H1 (cell line): ENCODE measurements around the gene APP. TPM values are rescaled to one million over a fixed set of nuclear protein-coding genes. Genes with fewer than 3 reads are reported as not detected.
"Not testable (repeated sequence)": the region's sequence is repeated elsewhere in the genome, so short reads cannot be mapped to it uniquely, and the experiment has no call there.

Source experiments
- CTCF ChIA-PET: fragments of 300-600 bp; sonication (Branson Sonifier 250); formaldehyde crosslinking; loops from one replicate; lab custom pipeline; 2021; ENCODE audit not compliant: partially characterized antibody; lab: Charles Lee
- POLR2A ChIA-PET: fragments of 300-600 bp; sonication (Branson Sonifier 250); formaldehyde crosslinking; loops from one replicate; lab custom pipeline; 2021; ENCODE audit warnings: inconsistent platforms; ENCODE audit not compliant: partially characterized antibody; lab: Charles Lee
- DNase-seq, 2 experiments: peaks; one replicate each; pipeline versions ENCODE4 v3.0.0 to v3.0.0-alpha.2; 2010 to 2022; ENCODE audit warnings: low spot score in 2 of 2, low read depth in 1 of 2, mixed read lengths in 1 of 2
- FAIRE-seq: peaks from 2 replicates; lab custom pipeline; 2011; peaks lifted over from hg19 to GRCh38; lab: Jason Lieb, UNC
- H2AFZ ChIP-seq: 2 replicates; pipeline ENCODE4 v1.8.1; 2012; ENCODE audit warnings: low read length, inconsistent platforms
- H2AK5ac ChIP-seq: 2 replicates; pipeline ENCODE4 v1.6.1; 2013; ENCODE audit warnings: low read depth, low read length
- H2BK120ac ChIP-seq: replicated peaks from 2 replicates; pipeline ENCODE3; 2013; ENCODE audit warnings: low read depth, low read length, inconsistent platforms
- H2BK12ac ChIP-seq: 2 replicates; pipeline ENCODE4 v1.6.1; 2013; ENCODE audit warnings: low read depth, low read length
- H2BK15ac ChIP-seq: 2 replicates; pipeline ENCODE4 v1.6.1; 2013; ENCODE audit warnings: low read length
- H2BK20ac ChIP-seq: 2 replicates; pipeline ENCODE4 v1.6.1; 2013; ENCODE audit warnings: low read length
- H2BK5ac ChIP-seq: 2 replicates; pipeline ENCODE4 v1.6.1; 2013; ENCODE audit warnings: low read depth, low read length
- H3K14ac ChIP-seq: 2 replicates; pipeline ENCODE4 v1.6.1; 2013; ENCODE audit warnings: inconsistent platforms; ENCODE audit not compliant: insufficient read length
- H3K18ac ChIP-seq: 2 replicates; pipeline ENCODE4 v1.6.1; 2013; ENCODE audit warnings: low read length; ENCODE audit errors: extremely low read depth
- H3K23ac ChIP-seq: 2 replicates; pipeline ENCODE4 v1.6.1; 2013; ENCODE audit warnings: inconsistent platforms; ENCODE audit not compliant: insufficient read length
- H3K23me2 ChIP-seq: 2 replicates; pipeline ENCODE4 v1.6.1; 2013; ENCODE audit warnings: low read depth, low read length
- H3K27ac ChIP-seq: 2 replicates; pipeline ENCODE4 v1.6.1; 2011; ENCODE audit warnings: low read depth, low read length, inconsistent platforms
- H3K27me3 ChIP-seq, 4 experiments: replicated peaks in 1 of 4; 1 replicate in 1 of 4; 2 replicates in 3 of 4; pipeline versions ENCODE4 v1.6.1 to v1.8.1; 2011 to 2013; ENCODE audit warnings: low read length in 3 of 4, mild to moderate bottlenecking in 3 of 4, inconsistent platforms in 2 of 4, mixed read lengths in 2 of 4, moderate library complexity in 1 of 4; ENCODE audit not compliant: control insufficient read depth in 3 of 4, insufficient read depth in 3 of 4; ENCODE audit errors: extremely low read depth in 1 of 4
- H3K36me3 ChIP-seq, 4 experiments: 2 replicates each; pipeline versions ENCODE4 v1.6.1 to v1.8.1; 2011 to 2013; ENCODE audit warnings: mild to moderate bottlenecking in 4 of 4, low read length in 3 of 4, moderate library complexity in 2 of 4, control low read depth in 1 of 4, inconsistent platforms in 1 of 4; ENCODE audit not compliant: insufficient read depth in 4 of 4, control insufficient read depth in 2 of 4
- H3K4ac ChIP-seq: replicated peaks from 2 replicates; pipeline ENCODE3; 2013; ENCODE audit warnings: low read length, low read depth, mixed read lengths, inconsistent platforms; ENCODE audit not compliant: insufficient read length
- H3K4me1 ChIP-seq, 4 experiments: replicated peaks in 1 of 4; 1 replicate in 1 of 4; 2 replicates in 3 of 4; pipeline versions ENCODE4 v1.6.1 to v1.8.1; 2011 to 2013; ENCODE audit warnings: low read length in 3 of 4, inconsistent platforms in 2 of 4, mixed read lengths in 1 of 4; ENCODE audit not compliant: insufficient read depth in 4 of 4, control insufficient read depth in 3 of 4
- H3K4me2 ChIP-seq, 2 experiments: 2 replicates each; pipeline versions ENCODE4 v1.6.1 to v1.8.1; 2011 to 2013; ENCODE audit warnings: low read depth in 2 of 2, low read length in 2 of 2, control low read depth in 1 of 2, inconsistent platforms in 1 of 2, mild to moderate bottlenecking in 1 of 2; ENCODE audit not compliant: insufficient read depth in 1 of 2
- H3K4me3 ChIP-seq, 4 experiments: fragments of 200-600, 300-600 bp in 1 of 4; sonication (generic), shearing (Covaris generic), sonication (Bioruptor Twin) in 1 of 4; 2 replicates each; pipeline versions ENCODE4 v1.5.1 to v1.8.1; 2011 to 2016; ENCODE audit warnings: low read length in 4 of 4, low read depth in 3 of 4, control low read depth in 2 of 4, inconsistent platforms in 2 of 4, mild to moderate bottlenecking in 2 of 4, mixed read lengths in 1 of 4, moderate library complexity in 1 of 4; ENCODE audit not compliant: insufficient read depth in 2 of 4; ENCODE audit errors: extremely low read depth in 1 of 4
- H3K56ac ChIP-seq: replicated peaks from 2 replicates; pipeline ENCODE3; 2013; ENCODE audit warnings: low read depth, mild to moderate bottlenecking, mixed read lengths, low read length, inconsistent platforms; ENCODE audit not compliant: insufficient read length
- H3K79me1 ChIP-seq: 2 replicates; pipeline ENCODE4 v1.6.1; 2013; ENCODE audit warnings: low read depth, low read length, control low read depth
- H3K79me2 ChIP-seq, 2 experiments: 2 replicates each; pipeline versions ENCODE4 v1.6.1 to v1.8.1; 2012 to 2013; ENCODE audit warnings: low read length in 2 of 2, mild to moderate bottlenecking in 2 of 2, inconsistent platforms in 1 of 2; ENCODE audit not compliant: insufficient read depth in 2 of 2, control insufficient read depth in 1 of 2
- H3K9ac ChIP-seq, 4 experiments: replicated peaks in 1 of 4; 1 replicate in 1 of 4; 2 replicates in 3 of 4; pipeline versions ENCODE4 v1.6.1 to v1.8.1; 2011 to 2013; ENCODE audit warnings: low read depth in 3 of 4, low read length in 3 of 4, control low read depth in 2 of 4, mild to moderate bottlenecking in 2 of 4, moderate library complexity in 2 of 4, inconsistent platforms in 1 of 4; ENCODE audit errors: extremely low read depth in 1 of 4
- H3K9me3 ChIP-seq, 2 experiments: 2 replicates each; pipeline versions ENCODE4 v1.6.1 to v1.8.1; 2012 to 2013; ENCODE audit warnings: mild to moderate bottlenecking in 2 of 2, moderate library complexity in 2 of 2, control low read depth in 1 of 2, inconsistent platforms in 1 of 2, low read depth in 1 of 2, low read length in 1 of 2, mixed read lengths in 1 of 2; ENCODE audit not compliant: insufficient read depth in 2 of 2
- H4K20me1 ChIP-seq, 2 experiments: replicated peaks in 1 of 2; 2 replicates each; pipeline versions ENCODE3 to v1.8.1; 2011 to 2013; ENCODE audit warnings: inconsistent platforms in 2 of 2, low read length in 2 of 2, mild to moderate bottlenecking in 1 of 2; ENCODE audit not compliant: insufficient read depth in 2 of 2, control insufficient read depth in 1 of 2
- H4K5ac ChIP-seq: 2 replicates; pipeline ENCODE4 v1.6.1; 2013; ENCODE audit warnings: low read length, low read depth, mixed read lengths, inconsistent platforms; ENCODE audit not compliant: insufficient read length
- H4K8ac ChIP-seq: 2 replicates; pipeline ENCODE4 v1.8.0; 2013; ENCODE audit warnings: mild to moderate bottlenecking, moderate library complexity, low read length, inconsistent platforms; ENCODE audit not compliant: insufficient read depth; ENCODE audit errors: extremely low read depth
- H4K91ac ChIP-seq: replicated peaks from 2 replicates; pipeline ENCODE3; 2013; ENCODE audit warnings: low read length, mixed read lengths, inconsistent platforms; ENCODE audit not compliant: insufficient read length
- YY1 ChIP-seq: IDR thresholded peaks from 2 replicates; pipeline ENCODE4 v1.6.1; 2011; ENCODE audit warnings: low read depth, mild to moderate bottlenecking, low read length
- WGBS, 2 experiments: shearing (Covaris generic) in 1 of 2; methylation state at CpG; one replicate each; pipeline versions ENCODE4 v1.1.6 to v1.1.7; 2013 to 2015; ENCODE audit warnings: low lambda C conversion rate in 2 of 2, mixed read lengths in 2 of 2, inconsistent platforms in 1 of 2, low coverage in 1 of 2, missing lambda C conversion rate in 1 of 2; ENCODE audit not compliant: insufficient replicate concordance in 2 of 2, insufficient coverage in 1 of 2, insufficient read length in 1 of 2; ENCODE audit errors: extremely low coverage in 1 of 2, missing lambda C conversion rate in 1 of 2; 5-methylcytosine and 5-hydroxymethylcytosine counted together
- polyA plus RNA-seq, 7 experiments: library from polyadenylated mRNA; depleted of rRNA in 3 of 7; stranded (reverse) in 5 of 7; unstranded in 2 of 7; fragments of >200 nt in 5 of 7; fragments of 200-250 nt in 2 of 7; gene quantifications; 1 replicate in 5 of 7; 2 replicates in 1 of 7; 4 replicates in 1 of 7; pipeline versions ENCODE4 v1.2.1 to v1.2.3, GENCODE V29; 2011 to 2013; ENCODE audit warnings: missing spikeins in 2 of 7, mixed read lengths in 2 of 7
- total RNA-seq: library from RNA; stranded (reverse); fragmentation: NEBNext Ultra II Directional; extraction: Animal tissue kit (Norgen Biotek cat#: 25700); gene quantifications from 2 replicates; pipeline ENCODE4 v1.2.1, GENCODE V29; 2021

The APP gene
- total and polyA plus RNA-seq, 2 of the 8 experiments (the other 6 are each of a cell fraction or from before 2014, with no cell fraction given): 375 to 551 TPM

GRCh38 chr21:26081175-26081760 lies 89.3 kb downstream of the APP start:
- not testable (repeated sequence) for H3K14ac ChIP-seq, H3K27me3 ChIP-seq

More at GRCh38 chr21:26081175-26081760, 89.3 kb downstream of the APP start:
- H2AK5ac ChIP-seq, H3K23ac ChIP-seq, H2BK20ac ChIP-seq, H3K36me3 ChIP-seq, H3K4me3 ChIP-seq, H3K79me1 ChIP-seq, H2BK12ac ChIP-seq, H3K9me3 ChIP-seq, H3K23me2 ChIP-seq, H4K91ac ChIP-seq, H2BK15ac ChIP-seq, DNase-seq, H3K56ac ChIP-seq, H4K20me1 ChIP-seq, H4K8ac ChIP-seq, H2AFZ ChIP-seq, H3K9ac ChIP-seq, FAIRE-seq, H3K4ac ChIP-seq, POLR2A ChIA-PET: not testable (repeated sequence)
- 25% methylated on average over 6 of the region's 7 CpGs; no CpG with 5 or more reads in 1 of the 2 experiments for WGBS, 2 experiments
- H2BK120ac ChIP-seq: peak overlapping the region; percentile 97
- 0 out of 2 replicates have a peak overlapping the region, but pooled peaks have one; percentile 55 for H3K18ac ChIP-seq
- peak overlapping the region; percentile 34 to 51; a peak in 3 of 4 replicates for H3K4me2 ChIP-seq
- CTCF ChIA-PET: interaction anchor here (0.7 kb wide), 1 partner anchor 90 kb away, joined by 5 read pairs; no protein-coding TSS in a partner anchor
- 0 out of 2 replicates have a peak, but pooled peaks have one; percentile 36 for TF ChIP-seq YY1
- peaks cover 0 to 82% of the 10 kb centered on the region in 2 experiments; a peak in 3 of 4 replicates for H3K79me2 ChIP-seq
- peak overlapping the region; percentile 68 for H3K27ac ChIP-seq
- peak overlapping the region; percentile 75 for H4K5ac ChIP-seq
- peak overlapping the region; percentile 86; the same call in 1 of the 2 replicates for H2BK5ac ChIP-seq
- peaks cover 0 to 20% (median 8%) of the 10 kb centered on the region in 4 experiments; a peak in 3 of 7 replicates for H3K4me1 ChIP-seq
